ENCODE data around the gene POLR2C.

Gene POLR2C

GRCh38 chr16:57452021-57452420, 10.5 kb upstream of the POLR2C start:
- no peak for DNase-seq (ENCODE audit: low read depth, low spot score)

GRCh38 chr16:57462978-57463362, 491 bp downstream of the POLR2C start:
- no peak for DNase-seq (ENCODE audit: low read depth, low spot score)

- DNase-seq (ENCODE audit: low read depth, low spot score), result no peak
Observed at GRCh38 chr16:57464523-57464922, 2.0 kb downstream of the POLR2C start.

- DNase-seq (ENCODE audit: low read depth, low spot score), result no peak
Observed at GRCh38 chr16:57468346-57468745, 5.9 kb downstream of the POLR2C start.

GRCh38 chr16:57469046-57469445, 6.6 kb downstream of the POLR2C start:
- no peak for DNase-seq (ENCODE audit: low read depth, low spot score)

GRCh38 chr16:57469917-57470470, 7.5 kb downstream of the POLR2C start:
- no peak for DNase-seq (ENCODE audit: low read depth, low spot score)

GRCh38 chr16:57470711-57471110, 8.2 kb downstream of the POLR2C start:
- no peak for DNase-seq (ENCODE audit: low read depth, low spot score)

GRCh38 chr16:57471209-57471608, 8.7 kb downstream of the POLR2C start:
- DNase-seq (ENCODE audit: low read depth, low spot score), result no peak

- no peak for DNase-seq (ENCODE audit: low read depth, low spot score)
Observed at GRCh38 chr16:57471852-57472664, 9.6 kb downstream of the POLR2C start.

GRCh38 chr16:57472665-57473060, 10.2 kb downstream of the POLR2C start:
- DNase-seq (ENCODE audit: low read depth, low spot score), result no peak

GRCh38 chr16:57473176-57473840, 10.8 kb downstream of the POLR2C start:
- DNase-seq (ENCODE audit: low read depth, low spot score), result no peak

- no peak for DNase-seq (ENCODE audit: low read depth, low spot score)
Observed at GRCh38 chr16:57473906-57474305, 11.4 kb downstream of the POLR2C start.

GRCh38 chr16:57474671-57475661, 12.5 kb downstream of the POLR2C start:
- no peak for DNase-seq (ENCODE audit: low read depth, low spot score)

- peak; percentile 86 for DNase-seq (ENCODE audit: low read depth, low spot score)
Observed at GRCh38 chr16:57475711-57476339, 13.3 kb downstream of the POLR2C start.

GRCh38 chr16:57476546-57477410, 14.3 kb downstream of the POLR2C start:
- DNase-seq (ENCODE audit: low read depth, low spot score), result no peak

GRCh38 chr16:57477531-57478202, 15.2 kb downstream of the POLR2C start:
- no peak for DNase-seq (ENCODE audit: low read depth, low spot score)

GRCh38 chr16:57478396-57479204, 16.1 kb downstream of the POLR2C start:
- DNase-seq (ENCODE audit: low read depth, low spot score), result no peak

GRCh38 chr16:57479205-57479975, 16.9 kb downstream of the POLR2C start:
- peak; percentile 78 for DNase-seq (ENCODE audit: low read depth, low spot score)

Data from iPS DF 19.7 (cell line).